SK-N-SH (cell line): ENCODE results near the gene RAB15.

ENCODE experiments used
- EP300 ChIP-seq, 2 experiments: IDR thresholded peaks; 2 replicates each; pipeline versions ENCODE4 v1.4.0 to v1.6.1; 2012; ENCODE audit warnings: borderline replicate concordance in 1 of 2, low read depth in 1 of 2, low read length in 1 of 2
- EZH2phosphoT487 ChIP-seq: fragments of 200-600 bp; sonication (generic); IDR thresholded peaks from 2 replicates; pipeline ENCODE4 v1.6.1; 2017; ENCODE audit warnings: low read depth, mixed run types, mild to moderate bottlenecking, antibody characterized with exemption, moderate library complexity, borderline replicate concordance
- NRF1 ChIP-seq: IDR thresholded peaks from 2 replicates; pipeline ENCODE4 v1.6.1; 2012; ENCODE audit warnings: low read depth, mild to moderate bottlenecking, low read length
- REST ChIP-seq: IDR thresholded peaks from 2 replicates; pipeline ENCODE4 v1.6.1; 2012; ENCODE audit warnings: mild to moderate bottlenecking, low read depth, low read length, moderate library complexity
- RFX5 ChIP-seq: IDR thresholded peaks from 2 replicates; pipeline ENCODE4 v1.6.1; 2012; ENCODE audit warnings: mild to moderate bottlenecking, improper control_type of control experiment, low read length
- TF ChIP-seq, protein P1 (sequence below): fragments of 200-600 bp; sonication (generic); IDR thresholded peaks from 2 replicates; pipeline ENCODE4 v1.6.1; 2017; ENCODE audit warnings: antibody characterized with exemption, mild to moderate bottlenecking, moderate library complexity

DNA sequence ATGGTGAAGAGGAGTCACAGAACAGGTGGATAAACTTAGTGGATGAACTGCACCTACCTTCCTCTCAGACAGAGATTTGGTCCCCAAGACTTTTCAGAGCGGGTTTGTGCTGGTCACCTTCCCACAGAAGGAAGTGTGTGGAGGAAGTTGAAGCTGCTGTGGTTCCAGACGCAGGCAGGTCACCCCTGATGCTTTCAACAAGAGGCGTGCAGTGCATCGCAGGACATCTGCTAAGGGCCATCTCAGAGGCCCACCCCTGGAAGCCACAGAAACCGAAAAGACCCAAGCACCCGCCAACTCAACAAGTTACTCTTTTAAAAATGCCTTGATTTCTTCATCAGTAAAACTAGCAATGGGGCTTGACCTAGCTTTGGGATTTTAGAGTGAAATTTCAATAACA, 28.6 kb downstream of the RAB15 start:
- TF ChIP-seq EP300 (IDR thresholded peaks at IDR 0.05; ENCODE audit: borderline replicate concordance in 1 of 2, low read depth in 1 of 2, low read length in 1 of 2) (no peak), REST (no peak), RFX5 (no peak), EZH2phosphoT487 (no peak), NRF1 (no peak)
- TF ChIP-seq, protein P1, sequence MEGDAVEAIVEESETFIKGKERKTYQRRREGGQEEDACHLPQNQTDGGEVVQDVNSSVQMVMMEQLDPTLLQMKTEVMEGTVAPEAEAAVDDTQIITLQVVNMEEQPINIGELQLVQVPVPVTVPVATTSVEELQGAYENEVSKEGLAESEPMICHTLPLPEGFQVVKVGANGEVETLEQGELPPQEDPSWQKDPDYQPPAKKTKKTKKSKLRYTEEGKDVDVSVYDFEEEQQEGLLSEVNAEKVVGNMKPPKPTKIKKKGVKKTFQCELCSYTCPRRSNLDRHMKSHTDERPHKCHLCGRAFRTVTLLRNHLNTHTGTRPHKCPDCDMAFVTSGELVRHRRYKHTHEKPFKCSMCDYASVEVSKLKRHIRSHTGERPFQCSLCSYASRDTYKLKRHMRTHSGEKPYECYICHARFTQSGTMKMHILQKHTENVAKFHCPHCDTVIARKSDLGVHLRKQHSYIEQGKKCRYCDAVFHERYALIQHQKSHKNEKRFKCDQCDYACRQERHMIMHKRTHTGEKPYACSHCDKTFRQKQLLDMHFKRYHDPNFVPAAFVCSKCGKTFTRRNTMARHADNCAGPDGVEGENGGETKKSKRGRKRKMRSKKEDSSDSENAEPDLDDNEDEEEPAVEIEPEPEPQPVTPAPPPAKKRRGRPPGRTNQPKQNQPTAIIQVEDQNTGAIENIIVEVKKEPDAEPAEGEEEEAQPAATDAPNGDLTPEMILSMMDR, result no peak
